ENCODE measurements around the gene RNF150.

Gene RNF150

DNA sequence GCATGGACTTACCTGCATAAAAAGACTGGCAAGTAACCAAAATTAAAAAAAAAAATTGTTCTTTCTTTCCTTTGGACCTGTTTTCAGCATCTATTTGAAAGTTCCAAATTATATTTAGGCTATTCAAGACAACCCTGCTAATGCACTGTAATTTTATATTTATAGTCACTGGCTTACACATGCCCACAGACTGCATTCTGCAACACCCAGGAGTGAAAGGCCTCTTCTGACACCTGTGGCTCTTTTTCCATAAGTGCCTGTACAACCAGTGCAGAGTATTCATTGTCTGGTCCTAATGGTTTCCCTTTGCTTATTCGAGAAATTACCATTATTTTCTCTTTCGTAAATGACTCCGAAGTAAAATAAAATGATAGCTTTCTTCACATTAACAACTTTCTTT is 143.3 kb downstream of the RNF150 start:
- TF ChIP-seq, protein P1, sequence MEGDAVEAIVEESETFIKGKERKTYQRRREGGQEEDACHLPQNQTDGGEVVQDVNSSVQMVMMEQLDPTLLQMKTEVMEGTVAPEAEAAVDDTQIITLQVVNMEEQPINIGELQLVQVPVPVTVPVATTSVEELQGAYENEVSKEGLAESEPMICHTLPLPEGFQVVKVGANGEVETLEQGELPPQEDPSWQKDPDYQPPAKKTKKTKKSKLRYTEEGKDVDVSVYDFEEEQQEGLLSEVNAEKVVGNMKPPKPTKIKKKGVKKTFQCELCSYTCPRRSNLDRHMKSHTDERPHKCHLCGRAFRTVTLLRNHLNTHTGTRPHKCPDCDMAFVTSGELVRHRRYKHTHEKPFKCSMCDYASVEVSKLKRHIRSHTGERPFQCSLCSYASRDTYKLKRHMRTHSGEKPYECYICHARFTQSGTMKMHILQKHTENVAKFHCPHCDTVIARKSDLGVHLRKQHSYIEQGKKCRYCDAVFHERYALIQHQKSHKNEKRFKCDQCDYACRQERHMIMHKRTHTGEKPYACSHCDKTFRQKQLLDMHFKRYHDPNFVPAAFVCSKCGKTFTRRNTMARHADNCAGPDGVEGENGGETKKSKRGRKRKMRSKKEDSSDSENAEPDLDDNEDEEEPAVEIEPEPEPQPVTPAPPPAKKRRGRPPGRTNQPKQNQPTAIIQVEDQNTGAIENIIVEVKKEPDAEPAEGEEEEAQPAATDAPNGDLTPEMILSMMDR (IDR thresholded peaks at IDR 0.05; ENCODE audit: borderline replicate concordance, insufficient read depth, low read depth, low read length): no peak
- H3K4me3 ChIP-seq (ENCODE audit: low read depth, low read length): no peak overlapping the region

- TF ChIP-seq, protein P1 (IDR thresholded peaks at IDR 0.05; ENCODE audit: borderline replicate concordance, insufficient read depth, low read depth, low read length): no peak
- H3K4me3 ChIP-seq (ENCODE audit: low read depth, low read length): no peak overlapping the region
These were observed 147.2 kb downstream of the RNF150 start for GRCh38 chr4:140986045-140986444.

DNA sequence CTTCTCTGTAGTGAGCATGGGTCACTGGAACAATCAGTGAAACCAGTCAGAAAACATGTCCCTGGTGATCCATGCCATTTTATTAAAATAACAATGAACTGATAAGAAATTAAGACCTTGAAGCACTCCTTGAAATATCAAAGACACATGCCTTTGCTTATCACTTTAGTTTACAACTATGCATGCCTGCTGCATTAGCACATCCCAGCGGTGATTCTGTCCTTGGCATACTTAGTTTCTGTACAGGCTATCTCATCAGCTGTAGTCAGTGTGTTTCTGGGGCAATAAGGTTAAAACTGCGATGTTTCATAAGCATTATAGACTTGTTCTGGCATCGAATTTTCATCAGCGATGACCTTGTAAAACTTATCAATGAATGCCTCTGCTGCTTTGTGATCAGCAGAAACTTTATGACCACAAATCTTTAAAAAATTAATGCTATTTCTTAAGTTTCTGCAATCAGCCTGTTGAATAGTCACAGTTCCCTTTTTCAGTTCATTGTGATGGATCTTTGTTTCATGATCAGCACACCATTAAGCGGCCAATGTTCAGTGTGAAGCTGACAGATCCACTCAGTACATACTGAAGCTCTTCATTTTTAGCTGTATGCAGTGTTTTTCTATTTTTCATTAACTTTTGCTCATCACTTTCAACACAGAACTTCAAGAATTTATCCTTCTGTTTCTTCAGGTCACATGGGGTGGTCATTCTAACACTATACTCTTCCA is 150.5 kb downstream of the RNF150 start:
- TF ChIP-seq, protein P1 (IDR thresholded peaks at IDR 0.05; ENCODE audit: borderline replicate concordance, insufficient read depth, low read depth, low read length): no peak

DNA sequence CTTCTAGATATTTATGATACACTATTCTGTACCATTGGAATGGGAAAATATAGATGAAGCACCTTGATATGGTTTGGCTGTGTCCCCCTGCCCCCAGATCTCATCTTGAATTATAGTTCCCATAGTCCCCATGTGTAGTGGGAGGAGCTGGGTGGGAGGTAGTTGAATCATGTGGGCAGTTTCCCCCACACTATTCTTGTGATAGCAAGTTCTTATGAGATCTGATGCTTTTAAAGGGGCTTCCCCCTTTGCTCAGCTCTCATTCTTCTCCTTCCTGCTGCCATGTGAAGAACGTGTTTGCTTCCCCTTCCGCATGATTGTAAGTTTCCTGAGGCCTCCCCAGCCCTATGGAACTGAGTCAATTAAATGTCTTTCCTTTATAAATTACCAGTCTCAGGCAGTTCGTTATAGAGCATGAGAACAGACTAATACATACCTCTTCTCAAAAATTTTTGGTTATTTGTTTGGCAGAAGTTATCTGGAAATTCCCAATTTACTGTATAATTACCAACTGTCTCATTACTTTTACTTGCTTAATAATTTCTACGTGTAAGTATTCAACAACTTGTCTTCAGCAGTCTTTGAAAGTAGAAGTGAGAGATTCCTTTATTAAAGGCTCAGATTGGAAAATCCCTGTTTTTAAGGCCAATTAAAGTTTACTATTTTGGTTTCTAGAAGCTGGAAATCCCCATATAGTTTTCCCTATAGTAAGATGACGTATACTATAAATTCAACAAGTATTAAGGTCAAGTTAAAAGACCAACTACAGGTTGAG is 152.7 kb downstream of the RNF150 start:
- TF ChIP-seq, protein P1 (IDR thresholded peaks at IDR 0.05; ENCODE audit: borderline replicate concordance, insufficient read depth, low read depth, low read length): no peak
- no peak overlapping the region for H3K4me3 ChIP-seq (ENCODE audit: low read depth, low read length)

More for the DNA sequence above, 150.5 kb downstream of the RNF150 start:
- no peak overlapping the region for H3K4me3 ChIP-seq (ENCODE audit: low read depth, low read length)

GRCh38 chr4:140976768-140977167 is 156.5 kb downstream of the RNF150 start:
- no peak overlapping the region for H3K4me3 ChIP-seq (ENCODE audit: low read depth, low read length)
- TF ChIP-seq, protein P1 (IDR thresholded peaks at IDR 0.05; ENCODE audit: borderline replicate concordance, insufficient read depth, low read depth, low read length): no peak

DNA sequence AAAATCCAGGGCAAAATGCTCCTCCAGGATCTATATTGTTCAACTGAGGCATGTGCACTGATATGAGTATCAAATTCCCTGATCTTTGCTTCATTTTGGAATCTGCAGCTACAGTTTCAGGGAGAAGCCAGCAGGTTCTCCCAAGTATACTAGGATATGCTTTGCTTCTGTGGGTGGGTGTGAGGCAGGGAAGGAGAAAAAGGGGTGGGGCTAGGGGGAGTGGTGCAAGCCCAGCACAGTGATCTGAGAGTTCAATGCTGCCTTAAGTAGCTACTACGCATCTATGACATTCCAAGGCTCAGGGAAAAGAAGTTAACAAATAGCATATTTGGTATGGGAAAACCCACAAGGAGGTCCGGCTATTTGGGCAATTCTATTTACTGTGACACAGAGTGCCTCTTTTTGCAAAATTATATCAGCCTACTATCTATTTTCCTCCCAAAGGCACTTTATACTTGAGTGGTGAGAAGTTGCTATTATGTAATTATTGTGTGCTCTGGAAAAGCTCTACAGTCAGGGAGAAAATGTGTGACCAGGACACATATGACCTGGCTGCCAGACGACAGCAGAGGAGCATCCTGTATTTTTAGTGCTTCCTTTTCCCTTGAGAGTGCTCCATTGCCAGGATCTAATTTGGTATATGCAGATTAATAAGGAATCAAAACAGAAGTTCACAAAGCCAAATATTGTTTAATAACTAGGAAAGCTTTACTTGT is 162.0 kb downstream of the RNF150 start:
- TF ChIP-seq, protein P1 (IDR thresholded peaks at IDR 0.05; ENCODE audit: borderline replicate concordance, insufficient read depth, low read depth, low read length): no peak
- no peak overlapping the region for H3K4me3 ChIP-seq (ENCODE audit: low read depth, low read length)
